ENCODE results near the gene ABCD1. TPM values are rescaled to one million over a fixed set of nuclear protein-coding genes. Genes with fewer than 3 reads are reported as not detected.

Gene ABCD1
- total and polyA plus RNA-seq, 10 donors, result 5.1 to 28.1 (median 19.6) TPM

DNA sequence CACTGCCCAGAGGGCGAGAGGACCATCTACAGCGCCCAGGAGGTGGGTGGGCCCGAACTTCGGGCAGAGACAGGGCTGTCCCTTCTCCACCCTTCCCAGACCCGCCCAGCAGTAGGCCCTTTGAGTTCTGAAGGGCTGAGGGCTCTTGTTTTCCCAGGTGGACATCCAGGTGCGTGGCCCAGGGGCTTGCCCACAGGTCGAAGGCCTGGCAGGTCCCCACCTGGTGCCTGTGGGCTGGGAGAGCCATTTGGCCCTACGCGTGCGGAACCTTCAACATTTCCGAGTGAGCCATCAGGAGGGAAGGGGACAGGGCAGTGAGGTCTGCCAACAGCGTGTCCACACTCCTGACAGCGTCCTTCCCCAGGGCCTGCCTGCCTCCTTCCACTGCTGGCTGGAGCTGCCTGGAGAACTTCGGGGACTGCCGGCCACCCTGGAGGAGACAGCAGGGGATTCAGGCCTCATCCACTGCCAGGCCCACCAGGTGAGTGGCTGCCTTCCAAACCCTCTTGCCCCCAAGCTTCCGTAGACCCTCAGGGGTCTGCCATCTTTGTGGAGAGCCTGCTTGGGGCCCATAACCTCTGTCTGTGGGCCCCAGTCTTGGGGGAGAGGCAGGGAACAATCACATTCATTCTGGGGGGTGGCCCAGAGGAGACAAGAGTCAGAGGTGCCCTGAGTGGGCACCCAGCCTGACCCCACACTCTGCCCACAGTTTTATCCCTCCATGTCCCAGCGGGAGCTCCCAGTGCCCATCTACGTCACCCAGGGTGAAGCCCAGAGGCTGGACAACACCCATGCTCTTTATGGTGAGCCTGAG lies 46.2 kb downstream of the ABCD1 start:
- no peaks in the 10 kb centered on the region for H3K36me3 ChIP-seq
- 69 to 95% (median 87%) methylated on average over 3 to 18 of the region's 18 CpGs for WGBS, 5 donors

DNA sequence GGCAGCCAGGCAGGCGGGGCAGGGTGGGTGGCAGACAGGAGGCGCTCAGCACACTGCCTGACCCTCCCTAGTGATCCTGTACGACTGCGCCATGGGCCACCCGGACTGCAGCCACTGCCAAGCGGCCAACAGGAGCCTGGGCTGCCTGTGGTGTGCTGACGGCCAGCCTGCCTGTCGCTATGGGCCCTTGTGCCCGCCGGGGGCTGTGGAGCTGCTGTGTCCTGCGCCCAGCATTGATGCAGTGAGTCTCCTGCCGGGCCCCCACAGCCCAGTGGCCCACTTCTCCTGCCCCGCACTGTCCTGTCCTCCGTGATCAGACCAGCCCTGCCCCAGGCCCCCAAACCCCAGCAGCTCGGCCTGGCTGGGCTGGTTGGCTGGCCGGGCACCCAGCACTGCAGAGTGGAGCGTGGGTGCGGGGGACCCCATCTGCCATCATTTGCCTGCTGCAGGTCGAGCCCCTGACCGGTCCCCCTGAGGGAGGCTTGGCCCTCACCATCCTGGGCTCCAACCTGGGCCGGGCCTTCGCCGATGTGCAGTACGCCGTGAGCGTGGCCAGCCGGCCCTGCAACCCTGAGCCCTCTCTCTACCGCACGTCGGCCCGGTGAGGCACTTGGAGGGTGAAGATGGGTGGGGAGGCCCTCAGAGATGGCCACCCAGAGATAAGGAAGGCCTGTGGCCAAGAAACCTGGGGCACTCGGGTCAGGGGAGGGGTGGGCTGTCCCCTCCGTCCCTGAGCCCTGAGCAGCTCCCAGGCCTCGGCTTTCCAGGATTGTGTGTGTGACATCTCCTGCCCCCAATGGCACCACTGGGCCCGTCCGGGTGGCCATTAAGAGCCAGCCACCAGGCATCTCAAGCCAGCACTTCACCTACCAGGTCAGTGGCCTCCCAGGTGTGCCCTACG lies 47.0 kb downstream of the ABCD1 start:
- Histone ChIP-seq H3K27ac (no peak overlapping the region), H3K27me3 (replicated peaks in 1 of 7) (peaks cover 0 to 6% (median 0%) of the 10 kb centered on the region in 7 donors), H3K36me3 (no peaks in the 10 kb centered on the region), H3K4me3 (no peak overlapping the region), H3K9me3 (no peaks in the 10 kb centered on the region), H3K4me1 (peaks cover 0 to 13% (median 4%) of the 10 kb centered on the region in 6 donors)
- WGBS, 5 donors, result 76 to 96% (median 85%) methylated on average over 5 to 37 of the region's 37 CpGs
- intact Hi-C loops (cut with DNase I; ENCODE audit: low total_unique reads), result no loop called here
- DNase-seq, result peak; percentile 75
- TF ChIP-seq, protein P1, sequence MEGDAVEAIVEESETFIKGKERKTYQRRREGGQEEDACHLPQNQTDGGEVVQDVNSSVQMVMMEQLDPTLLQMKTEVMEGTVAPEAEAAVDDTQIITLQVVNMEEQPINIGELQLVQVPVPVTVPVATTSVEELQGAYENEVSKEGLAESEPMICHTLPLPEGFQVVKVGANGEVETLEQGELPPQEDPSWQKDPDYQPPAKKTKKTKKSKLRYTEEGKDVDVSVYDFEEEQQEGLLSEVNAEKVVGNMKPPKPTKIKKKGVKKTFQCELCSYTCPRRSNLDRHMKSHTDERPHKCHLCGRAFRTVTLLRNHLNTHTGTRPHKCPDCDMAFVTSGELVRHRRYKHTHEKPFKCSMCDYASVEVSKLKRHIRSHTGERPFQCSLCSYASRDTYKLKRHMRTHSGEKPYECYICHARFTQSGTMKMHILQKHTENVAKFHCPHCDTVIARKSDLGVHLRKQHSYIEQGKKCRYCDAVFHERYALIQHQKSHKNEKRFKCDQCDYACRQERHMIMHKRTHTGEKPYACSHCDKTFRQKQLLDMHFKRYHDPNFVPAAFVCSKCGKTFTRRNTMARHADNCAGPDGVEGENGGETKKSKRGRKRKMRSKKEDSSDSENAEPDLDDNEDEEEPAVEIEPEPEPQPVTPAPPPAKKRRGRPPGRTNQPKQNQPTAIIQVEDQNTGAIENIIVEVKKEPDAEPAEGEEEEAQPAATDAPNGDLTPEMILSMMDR (IDR thresholded peaks at IDR 0.05 in 8 of 11, conservative IDR thresholded peaks at IDR 0.05 in 3 of 11), result no peak
- TF ChIP-seq POLR2AphosphoS5 (IDR thresholded peaks at IDR 0.05) (no peak), POLR2A (IDR thresholded peaks at IDR 0.05) (no peak)

More for the DNA sequence above, 46.2 kb downstream of the ABCD1 start:
- H3K4me1 ChIP-seq, result peaks cover 0 to 20% (median 7%) of the 10 kb centered on the region in 6 donors
- no peaks in the 10 kb centered on the region for H3K9me3 ChIP-seq
- intact Hi-C loops (cut with DNase I; ENCODE audit: low total_unique reads), result no loop called here
- TF ChIP-seq POLR2A (IDR thresholded peaks at IDR 0.05) (no peak), POLR2AphosphoS5 (IDR thresholded peaks at IDR 0.05) (no peak)
- TF ChIP-seq, protein P1 (IDR thresholded peaks at IDR 0.05 in 8 of 11, conservative IDR thresholded peaks at IDR 0.05 in 3 of 11), result no peak
- no peak for DNase-seq
- H3K27ac ChIP-seq, result no peak overlapping the region
- peaks cover 0 to 6% (median 0%) of the 10 kb centered on the region in 7 donors for H3K27me3 ChIP-seq (replicated peaks in 1 of 7)
- no peak overlapping the region for H3K4me3 ChIP-seq

DNA sequence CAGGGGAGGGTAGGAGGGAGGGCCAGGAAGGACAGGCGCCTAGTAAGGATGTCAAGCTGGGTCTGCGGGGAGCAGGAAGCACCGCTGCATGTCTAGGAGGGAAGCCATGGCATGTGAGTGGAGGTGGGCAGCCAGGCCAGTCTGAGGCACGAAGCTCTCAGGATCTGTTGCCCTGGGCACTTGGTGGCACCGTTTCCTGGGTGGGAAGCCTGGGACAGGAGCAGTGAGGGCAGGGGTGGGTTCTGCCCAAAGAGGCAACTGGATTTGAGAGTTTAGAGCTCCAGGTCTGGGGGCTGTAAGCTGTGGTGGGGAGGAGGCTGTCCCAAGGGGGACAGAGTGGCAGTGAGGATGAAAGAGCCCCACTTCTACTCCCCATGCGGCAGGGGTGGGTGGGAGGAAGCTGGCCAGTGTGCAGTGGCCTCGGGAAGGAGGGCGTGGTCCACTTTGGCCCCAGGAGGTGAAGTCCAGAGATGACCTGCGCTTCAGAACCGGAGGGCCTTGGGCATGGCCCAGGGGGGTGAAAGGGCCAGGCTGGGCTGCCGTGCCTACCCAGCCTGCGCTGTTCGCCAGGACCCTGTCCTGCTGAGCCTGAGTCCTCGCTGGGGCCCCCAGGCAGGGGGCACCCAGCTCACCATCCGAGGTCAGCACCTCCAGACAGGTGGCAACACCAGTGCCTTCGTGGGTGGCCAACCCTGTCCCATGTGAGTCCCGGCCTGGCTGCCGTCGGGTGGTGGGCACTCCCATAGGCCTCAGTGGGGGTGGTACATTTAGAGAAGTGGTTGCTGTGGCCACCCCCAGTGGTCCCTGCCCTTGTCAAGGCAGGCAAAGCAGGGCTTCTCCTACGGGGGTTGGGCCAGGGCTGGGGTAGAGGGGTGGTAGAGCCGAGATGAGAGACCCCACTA lies 47.9 kb downstream of the ABCD1 start:
- Histone ChIP-seq H3K4me3 (no peak overlapping the region), H3K27ac (no peak overlapping the region), H3K4me1 (peaks cover 0 to 13% (median 4%) of the 10 kb centered on the region in 6 donors), H3K36me3 (no peaks in the 10 kb centered on the region), H3K9me3 (no peaks in the 10 kb centered on the region), H3K27me3 (replicated peaks in 1 of 7) (peaks cover 0 to 11% (median 0%) of the 10 kb centered on the region in 7 donors)
- no peak for TF ChIP-seq POLR2AphosphoS5 (IDR thresholded peaks at IDR 0.05)
- peak; percentile 68 for DNase-seq
- intact Hi-C loops (cut with DNase I; ENCODE audit: low total_unique reads), result no loop called here
- 73 to 81% (median 80%) methylated on average over 2 to 21 of the region's 21 CpGs for WGBS, 5 donors

DNA sequence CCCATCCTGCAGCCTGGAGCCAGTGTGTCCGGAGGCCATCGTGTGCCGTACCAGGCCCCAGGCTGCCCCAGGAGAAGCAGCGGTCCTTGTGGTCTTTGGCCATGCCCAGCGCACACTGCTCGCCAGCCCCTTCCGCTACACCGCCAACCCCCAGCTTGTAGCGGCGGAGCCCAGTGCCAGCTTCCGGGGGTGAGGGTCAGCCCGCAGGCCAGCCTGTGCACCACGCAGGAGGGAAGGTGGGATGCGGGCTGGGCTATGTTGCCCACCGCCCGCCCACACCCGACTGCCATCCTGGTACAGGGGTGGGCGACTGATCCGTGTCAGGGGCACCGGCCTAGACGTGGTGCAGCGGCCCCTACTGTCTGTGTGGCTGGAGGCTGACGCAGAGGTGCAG lies 48.6 kb downstream of the ABCD1 start:
- no peaks in the 10 kb centered on the region for H3K36me3 ChIP-seq
- no peak overlapping the region for H3K27ac ChIP-seq
- no peak overlapping the region for H3K4me3 ChIP-seq
- intact Hi-C loops (cut with DNase I; ENCODE audit: low total_unique reads), result no loop called here
- DNase-seq, result peak; percentile 64
- H3K9me3 ChIP-seq, result no peaks in the 10 kb centered on the region
- 90 to 96% (median 95%) methylated on average over 8 to 23 of the region's 23 CpGs; no CpG with 5 or more reads in 1 of the 5 donors for WGBS, 5 donors
- TF ChIP-seq POLR2A (IDR thresholded peaks at IDR 0.05) (no peak), POLR2AphosphoS5 (IDR thresholded peaks at IDR 0.05) (no peak)
- TF ChIP-seq, protein P1 (IDR thresholded peaks at IDR 0.05 in 8 of 11, conservative IDR thresholded peaks at IDR 0.05 in 3 of 11), result no peak
- peaks cover 0 to 18% (median 0%) of the 10 kb centered on the region in 7 donors for H3K27me3 ChIP-seq (replicated peaks in 1 of 7)
- H3K4me1 ChIP-seq, result peaks cover 0 to 9% (median 2%) of the 10 kb centered on the region in 6 donors
